ENCODE data around the gene CDKN1C. TPM values are rescaled to one million over a fixed set of nuclear protein-coding genes. Genes with fewer than 3 reads are reported as not detected.

CDKN1C gene
- total RNA-seq, 1 donor from 2014 or later, result 42.1 TPM

GRCh38 chr11:2837096-2837601 is 48.4 kb downstream of the CDKN1C start:
- H3K9me3 ChIP-seq, result no peaks in the 10 kb centered on the region
- no peaks in the 10 kb centered on the region for H3K36me3 ChIP-seq
- peak; percentile 82 for DNase-seq
- no peak overlapping the region for H3K27ac ChIP-seq
- peak; percentile 44 for TF ChIP-seq CTCF (IDR thresholded peaks at IDR 0.05)
- intact Hi-C loops (cut with DNase I), result no loop called here
- H3K4me1 ChIP-seq, result peaks cover 5% of the 10 kb centered on the region
- no peaks in the 10 kb centered on the region for H3K27me3 ChIP-seq
- peak; percentile 79 for ATAC-seq
- no peak overlapping the region for H3K4me3 ChIP-seq

- Histone ChIP-seq H3K4me1 (peaks cover 5% of the 10 kb centered on the region), H3K9me3 (no peaks in the 10 kb centered on the region), H3K27ac (no peak overlapping the region), H3K27me3 (no peaks in the 10 kb centered on the region), H3K36me3 (no peaks in the 10 kb centered on the region), H3K4me3 (no peak overlapping the region)
- DNase-seq (no peak), ATAC-seq (no peak)
- no peak for TF ChIP-seq CTCF (IDR thresholded peaks at IDR 0.05)
- intact Hi-C loops (cut with DNase I), result no loop called here
Observed at GRCh38 chr11:2836315-2837095, 49.1 kb downstream of the CDKN1C start.

- no peak for DNase-seq
- peaks cover 5% of the 10 kb centered on the region for H3K4me1 ChIP-seq
- no peak overlapping the region for H3K27ac ChIP-seq
- no peaks in the 10 kb centered on the region for H3K9me3 ChIP-seq
- no peak for ATAC-seq
- H3K27me3 ChIP-seq, result no peaks in the 10 kb centered on the region
- intact Hi-C loops (cut with DNase I), result no loop called here
- TF ChIP-seq CTCF (IDR thresholded peaks at IDR 0.05), result no peak
- no peak overlapping the region for H3K4me3 ChIP-seq
- no peaks in the 10 kb centered on the region for H3K36me3 ChIP-seq
Observed at GRCh38 chr11:2835751-2836150, 49.8 kb downstream of the CDKN1C start.

- no peak overlapping the region for H3K27ac ChIP-seq
- H3K27me3 ChIP-seq, result no peaks in the 10 kb centered on the region
- no peaks in the 10 kb centered on the region for H3K36me3 ChIP-seq
- peaks cover 5% of the 10 kb centered on the region for H3K4me1 ChIP-seq
- no peaks in the 10 kb centered on the region for H3K9me3 ChIP-seq
- ATAC-seq (no peak), DNase-seq (no peak)
- intact Hi-C loops (cut with DNase I), result no loop called here
- H3K4me3 ChIP-seq, result no peak overlapping the region
- no peak for TF ChIP-seq CTCF (IDR thresholded peaks at IDR 0.05)
Observed at GRCh38 chr11:2835296-2835695, 50.3 kb downstream of the CDKN1C start.

- H3K27ac ChIP-seq, result no peak overlapping the region
- no peak for TF ChIP-seq CTCF (IDR thresholded peaks at IDR 0.05)
- no peaks in the 10 kb centered on the region for H3K36me3 ChIP-seq
- no peaks in the 10 kb centered on the region for H3K9me3 ChIP-seq
- intact Hi-C loops (cut with DNase I), result no loop called here
- peaks cover 5% of the 10 kb centered on the region for H3K4me1 ChIP-seq
- no peaks in the 10 kb centered on the region for H3K27me3 ChIP-seq
- no peak for ATAC-seq
- DNase-seq, result no peak
- no peak overlapping the region for H3K4me3 ChIP-seq
Observed at GRCh38 chr11:2834503-2835273, 50.9 kb downstream of the CDKN1C start.

All from upper lobe of right lung (tissue), 1 donor.